MM.1S (cell line): ENCODE measurements around the gene PGK2.

Experiments used
- DNase-seq: peaks from one replicate; pipeline ENCODE4 v3.0.0-alpha.2; 2015
- H2AFZ ChIP-seq: fragments of 300-600 bp; sonication (generic); 2 replicates; pipeline ENCODE4 v1.6.0; 2016; ENCODE audit warnings: antibody characterized with exemption, low read length
- H3F3A ChIP-seq: fragments of 300-600 bp; sonication (generic); 2 replicates; pipeline ENCODE4 v1.6.1; 2016; ENCODE audit warnings: mild to moderate bottlenecking, antibody characterized with exemption, low read length, moderate library complexity, mixed read lengths; ENCODE audit not compliant: insufficient read depth
- H3K27ac ChIP-seq: fragments of 300-600 bp; sonication (generic); 2 replicates; pipeline ENCODE4 v1.5.1; 2016; ENCODE audit warnings: mild to moderate bottlenecking, low read length
- H3K27me3 ChIP-seq: fragments of 300-600 bp; sonication (generic); replicated peaks from 2 replicates; pipeline ENCODE4 v1.6.0; 2016; ENCODE audit warnings: low read length; ENCODE audit not compliant: insufficient read depth
- H3K36me3 ChIP-seq: fragments of 300-600 bp; sonication (generic); replicated peaks from 2 replicates; pipeline ENCODE4 v1.6.1; 2016; ENCODE audit warnings: mild to moderate bottlenecking, low read length, mixed read lengths; ENCODE audit not compliant: insufficient read depth
- H3K4me1 ChIP-seq: fragments of 300-600 bp; sonication (generic); 2 replicates; pipeline ENCODE4 v1.6.1; 2016; ENCODE audit warnings: low read length, mixed read lengths
- H3K4me2 ChIP-seq: fragments of 300-600 bp; sonication (generic); 2 replicates; pipeline ENCODE4 v1.6.0; 2016; ENCODE audit warnings: low read depth, low read length
- H3K4me3 ChIP-seq: fragments of 300-600 bp; sonication (generic); 2 replicates; pipeline ENCODE4 v1.5.1; 2016; ENCODE audit warnings: low read length, mixed read lengths
- H3K79me2 ChIP-seq: fragments of 300-600 bp; sonication (generic); 2 replicates; pipeline ENCODE4 v1.6.1; 2016; ENCODE audit warnings: mixed run types, low read length, mixed read lengths
- H3K9ac ChIP-seq: fragments of 300-600 bp; sonication (generic); 2 replicates; pipeline ENCODE4 v1.6.1; 2016; ENCODE audit warnings: low read length, mixed read lengths
- H3K9me2 ChIP-seq: fragments of 300-600 bp; sonication (generic); replicated peaks from 2 replicates; pipeline ENCODE4 v1.6.1; 2016; ENCODE audit warnings: mild to moderate bottlenecking, low read length, mixed read lengths; ENCODE audit not compliant: insufficient read depth
- H3K9me3 ChIP-seq: fragments of 300-600 bp; sonication (generic); replicated peaks from 2 replicates; pipeline ENCODE4 v1.6.1; 2016; ENCODE audit warnings: mild to moderate bottlenecking, low read length, mixed read lengths; ENCODE audit not compliant: insufficient read depth
- H4K20me1 ChIP-seq: fragments of 300-600 bp; sonication (generic); 2 replicates; pipeline ENCODE4 v1.6.1; 2016; ENCODE audit warnings: mild to moderate bottlenecking, low read length, moderate library complexity, mixed read lengths; ENCODE audit not compliant: insufficient read depth
- EZH2 ChIP-seq: fragments of 300-600 bp; sonication (generic); optimal IDR thresholded peaks from 2 replicates; pipeline ENCODE3; 2017; ENCODE audit warnings: low read depth, mild to moderate bottlenecking, antibody characterized with exemption, low read length, mixed read lengths
- EZH2phosphoT487 ChIP-seq: fragments of 300-600 bp; sonication (generic); IDR thresholded peaks from 2 replicates; pipeline ENCODE4 v1.6.1; 2018; ENCODE audit warnings: antibody characterized with exemption, low read length
- TF ChIP-seq, protein P1 (sequence below): fragments of 300-600 bp; sonication (generic); IDR thresholded peaks from 2 replicates; pipeline ENCODE4 v1.5.1; 2016; ENCODE audit warnings: antibody characterized with exemption, low read length, mixed read lengths

Gene PGK2

DNA sequence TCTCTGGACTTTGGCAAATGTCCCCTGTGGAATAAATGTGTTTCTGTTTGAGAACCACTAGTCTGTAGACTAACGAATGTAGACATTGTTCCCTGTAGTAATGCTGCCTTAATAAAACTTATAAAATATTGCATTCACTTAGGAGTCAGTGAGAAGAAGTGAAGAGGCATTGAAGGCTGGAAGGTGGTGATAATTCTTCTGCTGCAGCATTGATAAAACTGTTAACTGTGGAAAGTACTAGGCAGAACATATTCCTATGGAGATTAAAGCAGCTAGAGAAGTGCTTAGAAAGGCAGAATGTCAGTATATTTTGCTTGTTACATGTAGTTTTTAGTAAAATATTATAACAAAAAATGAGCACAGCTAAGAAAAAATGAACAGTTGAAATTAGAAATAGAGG, 4.8 kb downstream of the PGK2 start:
- no peaks in the 10 kb centered on the region for H3F3A ChIP-seq
- no peak overlapping the region for H3K4me2 ChIP-seq
- no peaks in the 10 kb centered on the region for H3K79me2 ChIP-seq
- no peak for TF ChIP-seq EZH2
- no peak for TF ChIP-seq EZH2phosphoT487
- TF ChIP-seq, protein P1, sequence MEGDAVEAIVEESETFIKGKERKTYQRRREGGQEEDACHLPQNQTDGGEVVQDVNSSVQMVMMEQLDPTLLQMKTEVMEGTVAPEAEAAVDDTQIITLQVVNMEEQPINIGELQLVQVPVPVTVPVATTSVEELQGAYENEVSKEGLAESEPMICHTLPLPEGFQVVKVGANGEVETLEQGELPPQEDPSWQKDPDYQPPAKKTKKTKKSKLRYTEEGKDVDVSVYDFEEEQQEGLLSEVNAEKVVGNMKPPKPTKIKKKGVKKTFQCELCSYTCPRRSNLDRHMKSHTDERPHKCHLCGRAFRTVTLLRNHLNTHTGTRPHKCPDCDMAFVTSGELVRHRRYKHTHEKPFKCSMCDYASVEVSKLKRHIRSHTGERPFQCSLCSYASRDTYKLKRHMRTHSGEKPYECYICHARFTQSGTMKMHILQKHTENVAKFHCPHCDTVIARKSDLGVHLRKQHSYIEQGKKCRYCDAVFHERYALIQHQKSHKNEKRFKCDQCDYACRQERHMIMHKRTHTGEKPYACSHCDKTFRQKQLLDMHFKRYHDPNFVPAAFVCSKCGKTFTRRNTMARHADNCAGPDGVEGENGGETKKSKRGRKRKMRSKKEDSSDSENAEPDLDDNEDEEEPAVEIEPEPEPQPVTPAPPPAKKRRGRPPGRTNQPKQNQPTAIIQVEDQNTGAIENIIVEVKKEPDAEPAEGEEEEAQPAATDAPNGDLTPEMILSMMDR = no peak
- H3K27me3 ChIP-seq = no peaks in the 10 kb centered on the region
- no peak overlapping the region for H3K9ac ChIP-seq
- no peaks in the 10 kb centered on the region for H3K9me3 ChIP-seq
- no peak for DNase-seq
- no peaks in the 10 kb centered on the region for H3K4me1 ChIP-seq
- no peak overlapping the region for H3K4me3 ChIP-seq
- H2AFZ ChIP-seq = no peak overlapping the region
- H3K36me3 ChIP-seq = no peaks in the 10 kb centered on the region
- H3K27ac ChIP-seq = no peak overlapping the region
- no peaks in the 10 kb centered on the region for H3K9me2 ChIP-seq
- no peaks in the 10 kb centered on the region for H4K20me1 ChIP-seq

DNA sequence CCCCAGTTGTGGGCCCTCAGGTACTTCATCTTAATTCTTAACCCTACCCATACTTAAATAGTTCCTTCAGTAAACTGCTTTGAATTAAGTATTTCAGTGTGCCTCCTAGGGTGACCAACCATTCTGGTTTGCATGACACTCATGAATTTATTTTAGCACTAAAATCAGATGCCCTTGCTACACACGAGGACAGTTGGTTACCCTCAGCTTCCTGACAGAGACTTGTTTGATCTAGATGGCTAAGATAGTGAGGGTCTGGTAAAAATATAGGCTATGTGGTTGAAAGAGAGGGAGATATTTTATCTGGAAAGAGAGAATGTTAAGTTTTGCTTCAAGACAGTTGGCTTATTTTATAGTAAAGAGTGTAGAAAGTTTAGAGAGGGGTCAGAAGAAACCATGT, 10.6 kb downstream of the PGK2 start:
- Histone ChIP-seq H3K9me3 (no peaks in the 10 kb centered on the region), H3K9ac (no peak overlapping the region), H3F3A (no peaks in the 10 kb centered on the region), H3K27ac (no peak overlapping the region), H3K36me3 (no peaks in the 10 kb centered on the region), H3K27me3 (no peaks in the 10 kb centered on the region), H3K4me2 (no peak overlapping the region), H3K4me1 (no peaks in the 10 kb centered on the region), H3K4me3 (no peak overlapping the region), H3K79me2 (no peaks in the 10 kb centered on the region), H4K20me1 (no peaks in the 10 kb centered on the region), H2AFZ (no peak overlapping the region), H3K9me2 (no peaks in the 10 kb centered on the region)
- no peak for DNase-seq
- TF ChIP-seq, protein P1 = no peak
- TF ChIP-seq EZH2phosphoT487 = no peak
- TF ChIP-seq EZH2 = no peak

DNA sequence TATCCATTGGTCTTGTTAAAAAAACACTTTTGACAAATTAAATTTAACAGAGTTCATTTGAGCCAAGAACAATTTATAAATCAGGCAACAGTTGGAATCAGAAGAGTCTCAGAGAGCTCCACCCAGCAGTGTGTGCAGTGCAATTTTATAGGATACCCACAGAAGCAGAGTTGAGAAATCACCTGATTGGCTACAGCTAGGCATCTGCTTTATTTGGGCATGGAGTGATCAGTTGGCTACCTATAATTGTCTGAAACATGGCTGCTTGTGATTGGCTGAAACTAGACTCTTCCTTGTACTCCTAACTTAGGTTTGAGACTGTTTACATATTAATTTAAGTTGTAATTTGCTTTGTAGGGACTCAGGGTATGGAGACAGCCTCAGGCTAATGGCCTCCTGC, 12.0 kb downstream of the PGK2 start:
- no peak overlapping the region for H2AFZ ChIP-seq
- TF ChIP-seq, protein P1 = no peak
- H3K9ac ChIP-seq = no peak overlapping the region
- H3K9me3 ChIP-seq = no peaks in the 10 kb centered on the region
- no peaks in the 10 kb centered on the region for H4K20me1 ChIP-seq
- H3K4me1 ChIP-seq = no peaks in the 10 kb centered on the region; the same call in 1 of the 2 replicates
- no peaks in the 10 kb centered on the region for H3K9me2 ChIP-seq
- no peak overlapping the region for H3K4me3 ChIP-seq
- H3K27me3 ChIP-seq = no peaks in the 10 kb centered on the region
- H3F3A ChIP-seq = no peaks in the 10 kb centered on the region
- no peak overlapping the region for H3K4me2 ChIP-seq
- H3K79me2 ChIP-seq = no peaks in the 10 kb centered on the region
- H3K36me3 ChIP-seq = no peaks in the 10 kb centered on the region
- H3K27ac ChIP-seq = no peak overlapping the region
- no peak for DNase-seq
